ENCODE measurements around the gene ZG16.
"Not testable (repeated sequence)": the region's sequence is repeated elsewhere in the genome, so short reads cannot be mapped to it uniquely, and the experiment has no call there.

The ZG16 gene

DNA sequence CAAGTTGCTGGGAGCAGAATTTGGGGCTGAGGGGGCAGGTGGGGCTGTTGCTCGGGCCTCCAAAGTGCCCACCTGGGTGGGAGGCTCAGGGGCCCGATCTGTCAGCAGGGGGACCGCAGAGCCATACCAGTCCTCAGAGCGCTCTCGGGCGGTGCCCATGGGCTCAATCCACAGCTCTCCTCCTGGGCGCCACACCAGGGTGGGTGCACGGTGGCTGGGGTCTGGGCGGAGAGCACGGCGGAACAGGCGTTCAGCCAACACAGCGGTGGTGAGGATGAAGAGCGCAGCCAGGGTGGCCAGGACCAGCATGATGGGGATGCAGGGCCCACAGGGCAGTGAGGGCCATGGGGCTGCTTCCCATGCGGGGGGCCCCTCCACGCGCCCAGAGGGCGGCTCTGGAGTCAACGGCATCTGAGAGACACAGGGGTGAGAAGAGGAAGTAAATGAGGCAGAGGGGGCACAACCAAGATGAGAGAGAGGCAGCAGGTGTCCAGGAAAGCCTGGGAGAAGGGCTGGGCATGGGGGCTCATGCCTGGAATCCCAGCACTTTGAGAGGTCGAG is 33.4 kb upstream of the ZG16 start:
- no peak for DNase-seq (ENCODE audit: low read depth)
- H3K4me3 ChIP-seq (replicated peaks; ENCODE audit: low read depth, low read length), result no peak overlapping the region

DNA sequence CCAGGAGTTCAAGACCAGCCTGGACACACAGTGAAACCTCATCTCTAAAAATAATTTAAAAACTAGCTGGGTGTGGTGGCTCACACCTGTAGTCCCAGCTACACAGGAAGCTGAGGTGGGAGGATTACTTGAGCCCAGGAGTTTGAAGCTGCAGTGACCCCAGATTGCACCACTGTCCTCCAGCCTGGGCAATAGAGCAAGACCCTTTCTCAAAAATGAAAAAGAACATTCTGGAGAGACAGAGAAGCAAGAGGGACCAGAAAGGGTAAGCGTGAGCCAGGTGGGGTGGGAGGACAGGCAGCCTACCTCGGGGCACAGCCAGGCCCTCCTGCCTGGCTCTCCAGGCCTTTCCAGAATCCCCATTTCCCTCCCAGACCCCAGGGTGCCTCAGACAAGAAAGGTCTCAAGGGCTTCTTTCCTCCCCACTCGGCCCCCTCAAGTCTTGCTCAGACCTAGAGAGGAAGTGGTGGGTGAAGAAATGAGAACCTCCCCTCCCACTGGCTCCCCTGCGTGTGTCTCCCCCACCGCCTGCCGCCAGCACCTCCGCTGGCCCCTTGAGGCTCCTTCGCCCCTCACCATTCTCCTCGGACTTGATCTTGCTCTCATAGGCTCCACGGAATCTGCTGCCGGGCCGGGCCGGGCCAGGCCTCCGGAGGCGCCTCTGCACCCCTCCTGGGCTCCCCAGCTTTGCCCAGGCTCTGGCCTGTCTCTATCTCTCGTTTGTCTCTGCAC is 32.8 kb upstream of the ZG16 start:
- DNase-seq (ENCODE audit: low read depth), result no peak
- no peak overlapping the region for H3K4me3 ChIP-seq (replicated peaks; ENCODE audit: low read depth, low read length)
- TF ChIP-seq, protein P1, sequence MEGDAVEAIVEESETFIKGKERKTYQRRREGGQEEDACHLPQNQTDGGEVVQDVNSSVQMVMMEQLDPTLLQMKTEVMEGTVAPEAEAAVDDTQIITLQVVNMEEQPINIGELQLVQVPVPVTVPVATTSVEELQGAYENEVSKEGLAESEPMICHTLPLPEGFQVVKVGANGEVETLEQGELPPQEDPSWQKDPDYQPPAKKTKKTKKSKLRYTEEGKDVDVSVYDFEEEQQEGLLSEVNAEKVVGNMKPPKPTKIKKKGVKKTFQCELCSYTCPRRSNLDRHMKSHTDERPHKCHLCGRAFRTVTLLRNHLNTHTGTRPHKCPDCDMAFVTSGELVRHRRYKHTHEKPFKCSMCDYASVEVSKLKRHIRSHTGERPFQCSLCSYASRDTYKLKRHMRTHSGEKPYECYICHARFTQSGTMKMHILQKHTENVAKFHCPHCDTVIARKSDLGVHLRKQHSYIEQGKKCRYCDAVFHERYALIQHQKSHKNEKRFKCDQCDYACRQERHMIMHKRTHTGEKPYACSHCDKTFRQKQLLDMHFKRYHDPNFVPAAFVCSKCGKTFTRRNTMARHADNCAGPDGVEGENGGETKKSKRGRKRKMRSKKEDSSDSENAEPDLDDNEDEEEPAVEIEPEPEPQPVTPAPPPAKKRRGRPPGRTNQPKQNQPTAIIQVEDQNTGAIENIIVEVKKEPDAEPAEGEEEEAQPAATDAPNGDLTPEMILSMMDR (IDR thresholded peaks at IDR 0.05; ENCODE audit: low read length, missing control alignments), result no peak

More for the DNA sequence above, 33.4 kb upstream of the ZG16 start:
- TF ChIP-seq, protein P1 (IDR thresholded peaks at IDR 0.05; ENCODE audit: low read length, missing control alignments), result no peak

DNA sequence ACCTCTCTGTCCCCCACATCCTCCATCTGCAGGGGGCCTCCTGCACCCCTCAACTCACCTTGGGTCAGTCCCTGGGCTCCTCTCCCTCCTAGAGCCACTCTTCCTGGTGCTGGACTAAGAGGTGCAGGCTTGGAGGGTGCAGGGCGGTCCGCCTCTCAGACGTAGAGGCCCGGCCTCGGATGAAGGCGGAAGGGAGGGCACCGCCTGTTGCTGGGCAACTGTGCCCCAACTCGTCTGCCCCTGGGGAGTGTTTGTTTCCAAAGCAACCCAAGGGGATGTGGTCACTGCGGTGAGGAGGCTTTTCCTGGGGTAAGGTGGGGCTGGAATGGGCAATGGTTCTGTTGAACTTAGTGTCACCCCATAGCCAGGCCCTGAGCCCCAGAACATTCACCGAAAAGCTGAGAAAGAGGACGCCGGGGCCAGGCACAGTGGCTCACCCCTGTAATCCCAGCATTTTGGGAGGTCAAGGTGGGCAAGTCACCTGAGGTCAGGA is 32.2 kb upstream of the ZG16 start, which contains the start of gene C16orf54:
TSS of gene C16orf54 (minus strand) at position 138 of the 493 bp plus-strand sequence. CDS start 1,039 bp downstream, outside the sequence.
- TF ChIP-seq, protein P1 (IDR thresholded peaks at IDR 0.05; ENCODE audit: low read length, missing control alignments), result no peak
- H3K4me3 ChIP-seq (replicated peaks; ENCODE audit: low read depth, low read length), result no peak within 1 kb of the TSS
- DNase-seq (ENCODE audit: low read depth), result no peak

DNA sequence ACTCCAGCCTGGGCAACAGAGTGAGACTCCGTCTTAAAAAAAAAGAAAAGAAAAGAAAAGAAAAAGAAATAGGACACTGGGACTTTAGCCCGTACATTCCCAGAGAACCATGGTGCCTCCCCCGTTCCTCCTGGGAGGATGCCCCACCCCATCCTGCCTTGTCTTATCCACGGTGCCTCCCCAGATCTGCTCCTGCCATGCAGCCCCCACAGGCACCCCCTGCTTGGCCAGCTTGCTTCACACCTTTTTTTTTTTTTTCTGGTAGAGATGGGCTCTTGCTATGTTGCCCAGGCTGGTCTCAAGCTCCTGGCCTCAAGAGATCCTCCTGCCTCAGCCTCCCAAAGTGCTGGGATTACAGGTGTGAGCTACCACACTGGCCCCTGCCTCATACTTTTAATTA is 31.5 kb upstream of the ZG16 start:
- not testable (repeated sequence) for DNase-seq (ENCODE audit: low read depth); H3K4me3 ChIP-seq (replicated peaks; ENCODE audit: low read depth, low read length)

DNA sequence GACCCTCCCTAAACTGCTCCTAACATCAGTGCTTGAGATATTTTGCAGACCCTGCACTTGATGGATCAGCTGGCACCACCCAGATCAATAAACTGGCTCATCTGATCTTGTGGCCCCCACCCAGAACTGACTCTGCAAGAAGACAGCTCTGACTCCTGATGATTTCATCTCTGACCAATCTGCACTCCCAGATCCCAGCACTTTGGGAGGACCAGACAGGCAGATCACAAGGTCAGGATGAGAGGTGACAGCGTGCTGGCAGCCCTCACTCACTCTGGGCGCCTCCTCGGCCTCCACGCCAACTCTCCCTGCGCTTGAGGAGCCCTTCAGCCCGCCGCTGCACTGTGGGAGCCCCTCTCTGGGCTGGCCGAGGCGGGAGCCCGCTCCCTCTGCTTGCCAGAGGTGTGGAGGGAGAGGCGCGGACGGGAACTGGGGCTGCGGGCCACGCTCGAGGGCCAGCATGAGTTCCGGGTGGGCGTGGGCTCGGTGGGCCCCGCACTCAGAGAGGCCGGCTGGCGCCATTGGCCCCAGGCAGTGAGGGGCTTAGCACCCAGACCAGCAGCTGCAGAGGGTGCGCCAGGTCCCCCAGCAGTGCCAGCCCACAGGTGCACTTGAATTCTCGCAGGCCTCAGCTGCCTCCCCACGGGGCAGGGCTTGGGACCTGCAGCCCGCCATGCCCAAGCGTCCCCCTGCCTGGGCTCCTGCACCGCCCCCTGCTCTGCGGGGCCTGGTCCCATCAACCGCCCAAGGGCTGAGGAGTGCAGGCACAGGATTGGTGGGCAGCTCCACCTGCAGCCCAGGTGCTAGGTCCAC is 29.9 kb upstream of the ZG16 start:
- TF ChIP-seq, protein P1 (IDR thresholded peaks at IDR 0.05; ENCODE audit: low read length, missing control alignments), result no peak
- DNase-seq (ENCODE audit: low read depth), result no peak

DNA sequence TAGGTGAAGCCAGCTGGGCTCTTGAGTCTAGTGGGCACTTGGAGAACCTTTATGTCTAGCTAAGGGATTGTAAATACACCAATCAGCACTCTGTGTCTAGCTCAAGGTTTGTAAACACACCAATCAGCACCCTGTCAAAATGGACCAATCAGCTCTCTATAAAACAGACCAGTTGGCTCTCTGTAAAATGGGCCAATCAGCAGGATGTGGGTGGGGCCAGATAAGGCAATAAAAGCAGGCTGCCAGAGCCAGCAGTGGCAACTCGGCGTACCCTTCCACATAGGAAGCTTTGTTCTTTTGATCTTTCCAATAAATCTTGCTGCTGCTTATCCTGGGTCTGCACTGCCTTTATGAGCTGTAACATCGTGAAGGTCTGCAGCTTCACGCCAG is 29.3 kb upstream of the ZG16 start:
- not testable (repeated sequence) for DNase-seq (ENCODE audit: low read depth); H3K4me3 ChIP-seq (replicated peaks; ENCODE audit: low read depth, low read length)

More for the DNA sequence above, 29.9 kb upstream of the ZG16 start:
- no peak overlapping the region for H3K4me3 ChIP-seq (replicated peaks; ENCODE audit: low read depth, low read length)

DNA sequence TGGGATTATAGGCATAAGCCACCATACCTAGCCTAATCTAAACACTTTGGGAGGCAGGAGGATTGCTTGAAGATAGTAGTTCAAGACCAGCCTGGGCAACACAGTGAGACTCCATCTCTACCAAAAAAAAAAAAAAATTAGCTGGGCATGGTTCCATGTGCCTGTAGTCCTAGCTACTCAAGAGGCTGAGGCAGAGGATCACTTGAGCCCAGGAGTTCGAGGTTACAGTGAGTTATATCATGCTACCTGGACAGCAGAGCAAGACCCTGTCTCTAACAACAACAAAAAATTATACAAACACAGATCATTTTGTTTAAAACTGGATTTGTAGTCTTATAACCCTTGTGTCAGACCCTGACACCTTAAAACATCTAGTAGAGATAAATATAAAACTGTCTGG is 24.5 kb upstream of the ZG16 start:
- TF ChIP-seq, protein P1 (IDR thresholded peaks at IDR 0.05; ENCODE audit: low read length, missing control alignments), result no peak
- H3K4me3 ChIP-seq (replicated peaks; ENCODE audit: low read depth, low read length), result no peak overlapping the region
- DNase-seq (ENCODE audit: low read depth), result no peak

Measured in fibroblast of pulmonary artery (primary cell).